Measurements from ENCODE around the gene KIF12. TPM values are rescaled to one million over a fixed set of nuclear protein-coding genes. Genes with fewer than 3 reads are reported as not detected.

The KIF12 gene
- total and polyA plus RNA-seq, 2 of the 13 experiments (the other 11 are each of a cell fraction or from before 2014, with no cell fraction given) = 1.8 to 12.5 TPM

- TF ChIP-seq PHF5A (CRISPR knock-in tag; IDR thresholded peaks at IDR 0.05; ENCODE audit: low read depth, unreplicated experiment) = peak; percentile 92
- no peak for TF ChIP-seq FOSL1 (CRISPR knock-in tag; IDR thresholded peaks at IDR 0.05; ENCODE audit: borderline replicate concordance)
- peak; percentile 98 for TF ChIP-seq SMAD3 (CRISPR knock-in tag; IDR thresholded peaks at IDR 0.05)
- TF ChIP-seq ZNF512 (CRISPR knock-in tag; IDR thresholded peaks at IDR 0.05) = 0 out of 2 replicates have a peak, but pooled peaks have one; percentile 56
- TF ChIP-seq ETV5 (CRISPR knock-in tag; IDR thresholded peaks at IDR 0.05; ENCODE audit: borderline replicate concordance) = peak; percentile 78; the same call in 1 of the 2 replicates
- TF ChIP-seq ZNF20 (CRISPR knock-in tag; IDR thresholded peaks at IDR 0.05) = 0 out of 2 replicates have a peak, but pooled peaks have one; percentile 62
- peak; percentile 94; the same call in 1 of the 2 replicates for TF ChIP-seq ZNF275 (CRISPR knock-in tag; IDR thresholded peaks at IDR 0.05; ENCODE audit: borderline replicate concordance)
- no peak for TF ChIP-seq SMARCC2 (IDR thresholded peaks at IDR 0.05)
- TF ChIP-seq ZNF451 (CRISPR knock-in tag; IDR thresholded peaks at IDR 0.05) = peak; percentile 95
- peak; percentile 85 for TF ChIP-seq HMG20B (CRISPR knock-in tag; conservative IDR thresholded peaks at IDR 0.05)
- peak; percentile 80 for TF ChIP-seq U2AF1 (optimal IDR thresholded peaks at IDR 0.05; ENCODE audit: low read depth, low read length)
- no peak for TF ChIP-seq ZNF558 (CRISPR knock-in tag; IDR thresholded peaks at IDR 0.05; ENCODE audit: borderline replicate concordance)
- TF ChIP-seq IRF9 (CRISPR knock-in tag; IDR thresholded peaks at IDR 0.05; ENCODE audit: borderline replicate concordance) = peak; percentile 95; the same call in 1 of the 2 replicates
- peak; percentile 56; the same call in 1 of the 2 replicates for TF ChIP-seq ZNF12 (CRISPR knock-in tag; IDR thresholded peaks at IDR 0.05)
- 0 out of 2 replicates have a peak, but pooled peaks have one; percentile 29 for TF ChIP-seq SATB2 (CRISPR knock-in tag; IDR thresholded peaks at IDR 0.05)
- TF ChIP-seq ATRX (CRISPR knock-in tag; IDR thresholded peaks at IDR 0.05; ENCODE audit: borderline replicate concordance) = no peak
- no peak; the same call in 1 of the 2 replicates for TF ChIP-seq ZNF24 (IDR thresholded peaks at IDR 0.05)
- peak; percentile 48; the same call in 1 of the 2 replicates for TF ChIP-seq ZNF446 (CRISPR knock-in tag; IDR thresholded peaks at IDR 0.05)
- no peak for TF ChIP-seq NR2F2 (IDR thresholded peaks at IDR 0.05; ENCODE audit: borderline replicate concordance, low read depth)
- no peak for TF ChIP-seq MATR3 (CRISPR knock-in tag; IDR thresholded peaks at IDR 0.05)
- peak; percentile 84; the same call in 1 of the 2 replicates for TF ChIP-seq CAMTA2 (CRISPR knock-in tag; IDR thresholded peaks at IDR 0.05; ENCODE audit: borderline replicate concordance)
- no peak for TF ChIP-seq NFIB (CRISPR knock-in tag; IDR thresholded peaks at IDR 0.05; ENCODE audit: borderline replicate concordance)
- TF ChIP-seq DRAP1 (CRISPR knock-in tag; IDR thresholded peaks at IDR 0.05) = peak; percentile 98
- TF ChIP-seq ZSCAN22 (CRISPR knock-in tag; IDR thresholded peaks at IDR 0.05) = no peak
- TF ChIP-seq BCL6 (CRISPR knock-in tag; IDR thresholded peaks at IDR 0.05) = peak; percentile 93
- TF ChIP-seq ESRRA (CRISPR knock-in tag; IDR thresholded peaks at IDR 0.05; ENCODE audit: low read depth) = peak; percentile 98
Observed at GRCh38 chr9:114078021-114078780, 20.9 kb downstream of the KIF12 start, which contains the start of gene AMBP (continued).
